CD14-positive monocyte (primary cell): ENCODE results near the gene ACSBG1. TPM values are rescaled to one million over a fixed set of nuclear protein-coding genes. Genes with fewer than 3 reads are reported as not detected.

Experiments used
- DNase-seq, 3 donors: peaks; one replicate each; pipeline ENCODE4 v3.0.0-alpha.2; 2011 to 2022
- H2AFZ ChIP-seq: 2 replicates; pipeline ENCODE4 v1.6.0; 2012; ENCODE audit warnings: mild to moderate bottlenecking, low read depth, low read length, inconsistent platforms; ENCODE audit not compliant: insufficient read depth, poor library complexity, severe bottlenecking
- H3K27ac ChIP-seq, 2 donors: 1 replicate in 1 of 2; 2 replicates in 1 of 2; pipeline ENCODE4 v1.5.1; 2012 to 2013; ENCODE audit warnings: low read length in 2 of 2, control low read depth in 1 of 2, inconsistent platforms in 1 of 2, low read depth in 1 of 2, mild to moderate bottlenecking in 1 of 2
- H3K27me3 ChIP-seq, 2 donors: one replicate each; pipeline versions ENCODE4 v1.6.0 to v1.6.1; 2011 to 2013; ENCODE audit warnings: low read length in 2 of 2; ENCODE audit not compliant: control insufficient read depth in 2 of 2, insufficient read depth in 2 of 2
- H3K36me3 ChIP-seq, 2 donors: replicated peaks in 1 of 2; 1 replicate in 1 of 2; 2 replicates in 1 of 2; pipeline versions ENCODE4 v1.5.1 to v1.6.1; 2012 to 2013; ENCODE audit warnings: low read length in 2 of 2, control low read depth in 1 of 2, inconsistent platforms in 1 of 2, mild to moderate bottlenecking in 1 of 2; ENCODE audit not compliant: insufficient read depth in 2 of 2, control insufficient read depth in 1 of 2
- H3K4me1 ChIP-seq, 2 donors: 1 replicate in 1 of 2; 2 replicates in 1 of 2; pipeline versions ENCODE4 v1.5.1 to v1.6.1; 2012 to 2013; ENCODE audit warnings: low read length in 2 of 2, control low read depth in 1 of 2, inconsistent platforms in 1 of 2, mild to moderate bottlenecking in 1 of 2, moderate library complexity in 1 of 2; ENCODE audit not compliant: insufficient read depth in 2 of 2, control insufficient read depth in 1 of 2
- H3K4me2 ChIP-seq: replicated peaks from 2 replicates; pipeline ENCODE3; 2012; ENCODE audit warnings: low read length, moderate library complexity, mild to moderate bottlenecking; ENCODE audit not compliant: poor library complexity, severe bottlenecking; ENCODE audit errors: extremely low read depth
- H3K4me3 ChIP-seq, 3 experiments: fragments of 200-600 bp in 1 of 3; sonication (generic) in 1 of 3; replicated peaks in 1 of 3; 1 replicate in 2 of 3; 2 replicates in 1 of 3; pipeline ENCODE4 v1.5.1; 2011 to 2013; ENCODE audit warnings: low read length in 3 of 3, mild to moderate bottlenecking in 3 of 3, control low read depth in 2 of 3, low read depth in 2 of 3, inconsistent platforms in 1 of 3, moderate library complexity in 1 of 3
- H3K79me2 ChIP-seq: 2 replicates; pipeline ENCODE4 v1.6.0; 2012; ENCODE audit warnings: mild to moderate bottlenecking, control low read depth, inconsistent platforms, low read length, moderate library complexity; ENCODE audit not compliant: insufficient read depth
- H3K9ac ChIP-seq: 2 replicates; pipeline ENCODE4 v1.6.0; 2017; ENCODE audit warnings: low read length, mild to moderate bottlenecking; ENCODE audit not compliant: insufficient read depth, poor library complexity, severe bottlenecking
- H3K9me3 ChIP-seq, 2 donors: replicated peaks in 1 of 2; 1 replicate in 1 of 2; 2 replicates in 1 of 2; pipeline versions ENCODE4 v1.5.1 to v1.6.1; 2012 to 2013; ENCODE audit warnings: low read length in 2 of 2, control low read depth in 1 of 2; ENCODE audit not compliant: control insufficient read depth in 1 of 2, insufficient read depth in 1 of 2
- H4K20me1 ChIP-seq: 2 replicates; pipeline ENCODE4 v1.6.0; 2012; ENCODE audit warnings: mild to moderate bottlenecking, low read length, control low read depth, moderate library complexity; ENCODE audit not compliant: insufficient read depth
- H3K27ac Mint-ChIP-seq, 7 donors: one replicate each; pipeline ENCODE4 v1.8.0; 2020; ENCODE audit warnings: mild to moderate bottlenecking in 7 of 7, mixed read lengths in 7 of 7, moderate library complexity in 6 of 7, inconsistent platforms in 2 of 7
- H3K27me3 Mint-ChIP-seq, 3 donors: one replicate each; pipeline ENCODE4 v1.8.0; 2021 to 2022; ENCODE audit warnings: low read depth in 3 of 3, mild to moderate bottlenecking in 3 of 3, mixed read lengths in 3 of 3, moderate library complexity in 3 of 3, inconsistent platforms in 1 of 3
- H3K36me3 Mint-ChIP-seq, 2 donors: one replicate each; pipeline ENCODE4 v1.8.0; 2020; ENCODE audit warnings: mixed read lengths in 2 of 2, inconsistent platforms in 1 of 2, mild to moderate bottlenecking in 1 of 2
- H3K4me1 Mint-ChIP-seq: one replicate; pipeline ENCODE4 v1.8.0; 2020; ENCODE audit warnings: mild to moderate bottlenecking, mixed read lengths
- H3K4me3 Mint-ChIP-seq, 2 donors: one replicate each; pipeline ENCODE4 v1.8.0; 2020; ENCODE audit warnings: mild to moderate bottlenecking in 2 of 2, mixed read lengths in 2 of 2, moderate library complexity in 1 of 2
- H3K9me3 Mint-ChIP-seq, 7 donors: one replicate each; pipeline ENCODE4 v1.8.0; 2020 to 2022; ENCODE audit warnings: mixed read lengths in 7 of 7, mild to moderate bottlenecking in 6 of 7, moderate library complexity in 6 of 7, inconsistent platforms in 2 of 7
- CTCF ChIP-seq: fragments of 200-600 bp; IDR thresholded peaks from one replicate; pipeline ENCODE4 v1.8.0; 2022; ENCODE audit warnings: antibody characterized with exemption, mild to moderate bottlenecking
- WGBS: methylation state at CpG from one replicate; pipeline ENCODE4 v1.1.5; 2013; ENCODE audit warnings: missing lambda C conversion rate; ENCODE audit not compliant: insufficient coverage; 5-methylcytosine and 5-hydroxymethylcytosine counted together
- intact Hi-C, 2 donors: fragments of 100-400 bp; cut with micrococcal nuclease; formaldehyde crosslinking; loops; one replicate each; pipeline versions ENCODE4 v1.15.0 to v1.15.1; 2023
- polyA plus RNA-seq, 3 donors: library from polyadenylated mRNA; depleted of rRNA in 1 of 3; unstranded in 2 of 3; stranded (reverse) in 1 of 3; fragments of 300-500 nt in 2 of 3; fragments of >200 nt in 1 of 3; fragmentation: Illumina TruSeq in 2 of 3; gene quantifications; 1 replicate in 2 of 3; 2 replicates in 1 of 3; pipeline ENCODE4 v1.2.3, GENCODE V29; 2012 to 2021

Gene ACSBG1
- polyA plus RNA-seq, 3 donors: 0.01 TPM; not detected in 2

- no peaks in the 10 kb centered on the region for H3K4me1 Mint-ChIP-seq
- no peak overlapping the region for H3K27ac ChIP-seq
- no peak overlapping the region for H3K9ac ChIP-seq
- H3K36me3 Mint-ChIP-seq: no peaks in the 10 kb centered on the region
- no peak overlapping the region for H2AFZ ChIP-seq
- DNase-seq: no peak
- no peaks in the 10 kb centered on the region for H3K79me2 ChIP-seq
- TF ChIP-seq CTCF: no peak
- no peaks in the 10 kb centered on the region for H3K36me3 ChIP-seq
- WGBS: 100% methylated on average over 3 of the region's 5 CpGs
- H3K9me3 Mint-ChIP-seq: no peaks in the 10 kb centered on the region
- no peak overlapping the region for H3K27ac Mint-ChIP-seq
- no peaks in the 10 kb centered on the region for H3K4me1 ChIP-seq
- no peaks in the 10 kb centered on the region for H3K27me3 ChIP-seq
- H3K9me3 ChIP-seq: no peaks in the 10 kb centered on the region
- intact Hi-C loops: no loop called here
- no peak overlapping the region for H3K4me3 ChIP-seq
- H4K20me1 ChIP-seq: no peaks in the 10 kb centered on the region
- no peak overlapping the region for H3K4me3 Mint-ChIP-seq
- H3K27me3 Mint-ChIP-seq: peaks cover 1 to 2% (median 1%) of the 10 kb centered on the region in 3 donors
- H3K4me2 ChIP-seq: no peak overlapping the region
Measured at GRCh38 chr15:78222745-78223395, 11.5 kb downstream of the ACSBG1 start.

GRCh38 chr15:78220713-78221112 is 13.7 kb downstream of the ACSBG1 start:
- H3K9me3 Mint-ChIP-seq: no peaks in the 10 kb centered on the region
- intact Hi-C loops: no loop called here
- Histone ChIP-seq H2AFZ (no peak overlapping the region), H3K36me3 (no peaks in the 10 kb centered on the region), H3K79me2 (no peaks in the 10 kb centered on the region), H3K27ac (no peak overlapping the region), H3K9me3 (no peaks in the 10 kb centered on the region), H3K4me2 (no peak overlapping the region), H3K27me3 (no peaks in the 10 kb centered on the region), H3K4me3 (no peak overlapping the region), H3K4me1 (no peaks in the 10 kb centered on the region), H4K20me1 (no peaks in the 10 kb centered on the region), H3K9ac (no peak overlapping the region)
- H3K4me1 Mint-ChIP-seq: no peaks in the 10 kb centered on the region
- no CpG with 5 or more reads among the region's 1 CpG for WGBS
- no peak overlapping the region for H3K4me3 Mint-ChIP-seq
- H3K27me3 Mint-ChIP-seq: peaks cover 1 to 2% (median 1%) of the 10 kb centered on the region in 3 donors
- H3K27ac Mint-ChIP-seq: no peak overlapping the region
- no peaks in the 10 kb centered on the region for H3K36me3 Mint-ChIP-seq
- DNase-seq: no peak
- TF ChIP-seq CTCF: no peak
